GM19438 (cell line): Measurements from ENCODE around the gene HTRA2.
"Not testable (repeated sequence)": the region's sequence is repeated elsewhere in the genome, so short reads cannot be mapped to it uniquely, and the experiment has no call there.

Experiments
- ATAC-seq: cut with Tn5 transposase; IDR thresholded peaks from one replicate; pipeline ENCODE4 v1.9.1; 2021; ENCODE audit warnings: low read depth; ENCODE audit not compliant: unreplicated experiment

HTRA2 gene

DNA sequence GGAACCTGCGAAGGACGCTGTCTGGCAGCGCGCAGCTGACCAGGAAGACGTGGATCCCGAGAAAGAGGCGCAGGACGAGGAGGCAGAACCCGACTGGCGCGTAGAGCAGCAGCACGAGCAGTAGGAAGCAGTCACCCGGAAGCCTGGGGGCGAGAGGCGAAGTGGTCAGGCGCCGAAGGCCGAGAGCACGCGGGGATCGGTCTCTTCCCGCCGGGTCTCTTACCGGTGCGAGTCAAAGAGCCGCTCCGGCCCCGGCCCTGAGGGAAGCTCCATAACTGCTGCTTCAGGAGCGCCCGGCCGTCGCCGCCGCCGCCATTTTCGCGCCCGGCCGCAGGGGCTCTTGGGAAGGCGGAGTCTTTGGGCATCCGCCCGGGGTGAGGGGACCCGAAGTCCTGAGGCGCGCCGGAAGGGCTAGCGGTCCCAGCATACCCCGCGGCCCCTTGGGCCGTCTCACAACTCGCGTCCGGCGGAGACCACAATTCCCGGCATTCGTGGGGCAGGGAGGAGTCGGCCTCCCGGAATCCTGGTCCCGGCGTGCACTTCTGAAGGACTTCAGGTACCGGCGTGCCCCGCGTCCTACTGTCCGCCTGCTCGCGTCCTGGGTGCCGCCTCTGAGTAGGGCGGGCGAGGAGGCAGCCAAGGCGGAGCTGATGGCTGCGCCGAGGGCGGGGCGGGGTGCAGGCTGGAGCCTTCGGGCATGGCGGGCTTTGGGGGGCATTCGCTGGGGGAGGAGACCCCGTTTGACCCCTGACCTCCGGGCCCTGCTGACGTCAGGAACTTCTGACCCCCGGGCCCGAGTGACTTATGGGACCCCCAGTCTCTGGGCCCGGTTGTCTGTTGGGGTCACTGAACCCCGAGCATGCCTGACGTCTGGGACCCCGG, at the start of gene HTRA2, which contains the start of gene AUP1:
Gene HTRA2 (plus strand): TSS at position 577 of the 882 bp plus-strand sequence. CDS start 74 bp downstream, at position 651.
Gene AUP1 (minus strand): TSS at position 350 of the 882 bp plus-strand sequence. CDS start 77 bp downstream, at position 273.
- peak; percentile 82 for ATAC-seq

GRCh38 chr2:74481431-74481830, 48.3 kb upstream of the HTRA2 start:
- ATAC-seq, result no peak

DNA sequence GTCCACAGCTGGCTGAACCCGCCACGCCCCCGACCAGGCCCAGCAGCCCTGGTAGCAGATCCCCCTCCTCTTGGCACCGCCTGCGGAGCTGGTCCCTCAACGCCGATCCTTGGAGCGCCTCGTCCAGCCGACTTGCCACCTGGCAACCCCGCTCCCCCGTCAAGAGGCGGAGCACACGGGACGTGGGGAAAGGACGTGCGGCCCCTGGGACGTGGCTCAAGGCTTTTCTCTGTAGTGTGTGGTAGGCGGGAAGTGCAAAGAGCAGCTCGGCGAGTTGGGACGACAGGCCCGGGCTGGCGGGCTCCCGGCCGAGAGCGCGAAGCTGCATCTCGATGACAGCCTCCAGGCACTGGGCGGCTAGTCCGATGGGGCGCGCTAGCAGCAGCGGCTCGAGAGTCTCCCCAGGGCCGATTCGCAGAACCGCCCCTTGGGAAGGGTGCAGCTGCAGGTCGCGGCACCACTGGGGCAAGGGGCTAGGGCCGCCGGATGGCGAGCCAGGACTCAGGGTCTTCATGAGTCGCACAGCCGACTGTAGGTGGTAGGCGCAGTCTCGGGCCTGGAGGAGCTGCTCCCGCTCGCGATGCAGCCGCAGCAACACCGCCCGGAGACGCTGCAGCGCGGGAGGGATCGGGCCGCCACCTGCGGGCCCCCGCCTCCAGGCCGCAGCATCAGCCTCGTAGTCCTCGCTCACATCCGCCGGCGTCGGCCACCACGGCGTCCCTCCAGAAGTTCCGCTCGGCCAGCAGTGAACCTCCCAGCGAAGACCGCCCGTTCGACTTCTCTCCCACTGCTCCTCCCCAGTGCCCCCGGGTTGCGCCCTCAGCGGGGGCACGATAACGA, 47.6 kb upstream of the HTRA2 start:
- peak; percentile 35 for ATAC-seq

DNA sequence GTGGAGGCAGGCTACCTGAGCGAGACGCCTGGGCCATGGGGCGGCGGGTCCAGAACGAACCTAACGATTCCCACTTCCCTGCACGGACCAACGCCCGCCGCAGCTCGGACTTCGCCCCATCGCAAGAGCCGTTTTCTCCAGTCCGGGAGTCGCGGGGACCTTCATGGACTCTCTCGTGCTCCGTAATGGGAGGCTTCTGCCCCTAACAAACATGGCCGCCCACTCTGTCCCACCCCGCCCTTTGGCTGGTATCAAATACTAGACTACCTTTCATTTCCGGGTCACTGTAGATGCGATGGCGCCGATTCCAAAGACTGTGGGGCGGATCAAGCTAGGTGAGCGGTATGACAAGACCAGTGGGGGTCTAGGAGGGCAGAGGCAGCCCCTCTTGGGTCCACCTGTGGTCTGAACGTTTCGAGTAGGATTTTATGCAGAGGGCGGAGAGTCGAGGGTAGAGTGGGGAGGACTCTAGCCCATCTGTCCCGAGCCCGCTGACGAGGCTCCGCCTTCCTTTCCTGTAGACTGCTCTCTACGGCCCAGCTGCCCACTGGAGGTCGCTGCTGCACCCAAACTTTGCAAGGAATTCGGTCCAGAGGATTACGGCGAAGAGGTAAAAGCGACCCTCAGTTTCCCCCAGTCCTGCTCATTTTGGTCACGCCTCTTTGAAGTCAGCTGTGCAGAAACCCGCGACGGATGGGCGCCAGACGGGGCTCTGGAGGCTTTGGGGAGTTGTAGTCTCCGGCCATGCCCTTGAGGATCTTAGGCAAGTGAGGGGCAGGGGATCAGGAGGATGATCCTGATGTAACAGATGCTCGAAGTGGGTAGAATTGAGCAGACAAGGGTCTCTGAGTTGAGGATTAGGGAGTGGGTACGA, 46.7 kb upstream of the HTRA2 start, which contains the start of the genes CCDC142 and TTC31:
Gene CCDC142 (minus strand): TSS at position 198 of the 874 bp plus-strand sequence. CDS start 161 bp downstream, at position 37.
Gene TTC31 (plus strand): TSS at position 281 of the 874 bp plus-strand sequence. CDS start 15 bp downstream, at position 296.
- peak; percentile 96 for ATAC-seq

DNA sequence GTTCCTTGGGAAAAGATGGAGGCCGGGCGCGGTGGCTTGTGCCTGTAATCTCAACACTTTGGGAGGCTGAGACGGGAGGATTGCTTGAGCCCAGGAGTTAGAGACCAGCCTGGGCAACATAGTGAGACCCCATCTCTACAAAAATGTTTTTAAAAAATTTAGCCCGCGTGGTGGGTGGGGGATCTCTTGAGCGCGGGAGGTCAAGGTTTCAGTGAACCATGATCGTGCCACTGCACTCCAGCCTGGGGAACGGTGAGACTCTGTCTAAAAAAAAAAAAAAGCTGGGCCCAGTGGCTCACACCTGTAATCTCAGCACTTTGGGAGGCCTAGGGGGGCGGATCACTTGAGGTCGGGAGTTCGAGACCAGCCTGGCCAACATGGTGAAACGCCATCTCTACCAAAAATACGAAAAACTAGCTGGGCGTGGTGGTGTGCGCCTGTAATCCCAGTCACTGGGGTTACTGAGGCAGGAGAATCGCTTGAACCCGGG, 46.0 kb upstream of the HTRA2 start:
- ATAC-seq, result not testable (repeated sequence)

DNA sequence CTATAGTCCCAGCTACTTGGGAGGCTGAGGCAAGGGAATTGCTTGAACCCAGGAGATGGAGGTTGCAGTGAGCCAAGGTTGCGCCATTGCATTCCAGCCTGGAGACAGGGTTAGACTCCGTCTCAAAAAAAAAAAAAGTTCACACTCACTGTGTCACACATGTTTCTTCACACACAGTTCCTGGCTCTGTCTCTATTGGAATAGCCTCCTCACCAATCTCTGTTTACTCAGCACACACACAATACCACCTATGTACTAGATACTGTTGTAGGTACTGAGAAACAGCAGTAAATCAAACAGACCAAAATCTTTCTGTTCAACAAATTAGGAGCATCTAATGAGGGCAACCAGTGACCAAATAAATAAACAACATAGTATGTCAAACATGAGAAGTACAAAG, 43.6 kb upstream of the HTRA2 start:
- no peak for ATAC-seq

- ATAC-seq, result no peak
Observed at GRCh38 chr2:74488643-74489481, 40.9 kb upstream of the HTRA2 start.

- ATAC-seq, result no peak
Observed at GRCh38 chr2:74489906-74490305, 39.8 kb upstream of the HTRA2 start.

GRCh38 chr2:74491648-74492544, 37.8 kb upstream of the HTRA2 start:
- no peak for ATAC-seq

GRCh38 chr2:74493546-74493945, 36.2 kb upstream of the HTRA2 start:
- ATAC-seq, result no peak

DNA sequence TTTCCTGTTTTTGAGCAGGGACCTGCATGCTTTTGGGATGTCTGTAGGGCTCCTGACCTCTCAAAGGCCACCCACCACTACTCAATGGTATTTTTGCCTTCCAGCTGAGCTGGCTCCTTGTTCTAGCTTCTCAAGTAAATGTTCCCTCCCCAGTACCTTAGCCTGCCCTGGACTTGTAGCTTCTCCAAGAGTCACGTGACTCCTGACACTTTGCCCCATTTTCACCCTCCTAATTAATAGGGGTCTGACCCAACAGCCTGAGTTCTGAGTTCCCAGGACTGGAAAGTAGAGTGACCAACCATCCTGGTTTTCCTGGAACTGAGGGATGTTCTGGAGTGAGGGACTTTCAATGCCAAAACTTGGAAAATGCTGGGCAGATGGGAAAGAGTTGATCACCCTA, 34.3 kb upstream of the HTRA2 start:
- ATAC-seq, result no peak

DNA sequence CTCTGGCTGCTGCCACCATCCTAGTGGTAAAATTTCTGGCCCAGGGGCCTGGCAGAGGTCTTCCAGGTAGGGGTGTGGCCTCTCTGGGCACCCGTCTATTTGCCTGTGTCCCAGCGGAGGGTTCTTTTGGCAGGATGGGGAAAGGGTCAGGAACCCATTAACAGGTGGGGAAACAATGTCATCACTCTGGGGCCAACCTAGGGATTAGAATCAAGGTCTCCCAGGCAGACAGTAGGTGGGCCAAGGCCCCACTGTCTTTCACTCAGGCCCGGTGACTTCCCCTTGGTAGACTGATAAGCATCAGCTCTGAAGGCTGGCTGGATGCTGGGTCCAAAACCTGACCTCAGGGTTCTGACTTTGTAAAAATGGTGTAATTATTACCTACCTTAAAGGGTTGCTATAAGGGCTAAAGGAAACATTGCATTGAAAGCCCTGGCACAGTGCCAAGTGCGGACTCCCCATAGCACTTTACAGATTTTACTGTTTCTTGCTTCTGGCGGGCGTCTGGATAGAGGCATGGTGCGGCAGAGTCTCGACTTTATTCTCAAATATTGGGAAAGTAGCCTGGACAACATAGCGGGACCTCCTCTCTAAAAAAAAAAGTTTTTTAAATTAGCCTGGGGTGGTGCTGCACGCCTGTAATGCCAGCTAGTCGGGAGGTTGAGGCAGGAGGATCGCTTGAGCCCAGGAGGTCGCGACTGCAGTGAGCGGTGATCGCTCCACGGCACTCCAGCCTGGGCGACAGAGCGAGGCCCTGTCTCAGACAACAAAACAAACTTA, 32.5 kb upstream of the HTRA2 start:
- no peak for ATAC-seq

DNA sequence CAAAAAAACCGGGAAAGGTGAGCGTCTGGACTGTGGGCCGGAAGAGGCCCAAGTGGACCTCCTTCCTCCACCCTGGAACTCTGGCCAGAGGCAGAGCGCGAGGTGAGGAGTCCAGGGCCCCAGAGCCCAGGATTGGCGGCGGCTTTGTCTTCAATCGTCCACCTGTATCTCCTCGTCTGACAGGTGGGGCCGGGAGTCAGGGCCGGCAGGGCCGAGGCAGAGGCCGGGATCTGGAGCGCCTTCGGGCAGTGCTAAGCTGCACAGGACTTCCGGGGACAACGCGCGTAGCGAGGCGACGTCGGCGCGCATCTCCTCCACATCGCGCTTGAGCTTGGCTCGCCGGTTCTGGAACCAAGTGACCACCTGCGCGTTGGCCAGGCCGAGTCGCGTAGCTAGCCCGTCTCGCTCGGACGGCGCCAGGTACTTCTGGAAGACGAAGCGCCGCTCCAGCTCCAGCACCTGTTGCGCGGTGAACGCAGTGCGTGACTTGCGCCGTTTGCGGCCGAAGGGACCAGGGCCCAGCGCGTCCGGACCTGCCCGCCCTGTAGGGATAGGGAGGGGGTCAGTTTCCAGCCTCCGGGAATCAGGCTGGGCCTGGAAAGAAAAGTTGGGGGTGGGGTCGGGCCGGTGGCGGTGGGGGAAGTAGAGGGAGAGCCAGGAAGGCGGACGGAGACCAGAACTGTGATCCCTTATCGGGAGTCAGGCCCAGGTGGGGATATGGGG, 31.8 kb upstream of the HTRA2 start:
- no peak for ATAC-seq

DNA sequence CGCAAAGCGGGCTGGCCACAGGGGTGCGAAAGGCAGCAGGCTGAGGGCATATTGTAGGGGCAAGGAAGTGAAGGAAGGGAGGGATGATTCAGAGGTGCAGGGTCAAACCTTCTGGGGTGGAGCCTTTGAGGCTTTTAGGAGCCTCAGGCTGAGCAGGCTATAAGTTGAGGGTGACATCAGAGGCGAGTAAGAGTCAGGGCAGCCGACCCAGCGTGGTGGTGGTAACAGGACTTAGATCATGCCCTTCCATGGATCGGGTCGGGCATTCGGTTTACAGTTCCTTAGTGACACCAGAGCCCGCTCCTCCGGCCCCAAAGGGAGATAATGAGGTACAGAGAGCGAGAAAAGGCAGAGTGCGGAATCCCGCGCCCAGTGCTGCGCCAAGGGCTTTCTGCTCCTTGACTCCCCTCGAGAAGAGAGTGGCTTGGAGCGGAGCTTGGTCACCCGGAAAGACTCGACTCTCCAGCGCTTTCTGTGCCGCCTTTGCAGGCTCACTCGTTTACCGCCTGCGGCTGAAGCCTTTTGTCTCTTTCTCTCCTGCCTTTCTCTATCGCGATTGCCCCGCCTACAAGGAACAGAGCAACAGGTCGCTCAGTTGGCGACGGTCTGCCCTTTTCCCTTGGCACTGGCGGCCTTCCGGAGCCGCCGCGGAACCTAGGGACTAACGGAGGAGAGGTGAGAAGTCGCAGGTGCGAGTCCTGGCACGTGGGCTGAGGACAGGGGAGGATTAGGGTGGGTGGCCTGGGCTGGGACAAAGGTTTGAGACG, 31.1 kb upstream of the HTRA2 start:
- ATAC-seq, result no peak

GRCh38 chr2:74499267-74499939, 30.3 kb upstream of the HTRA2 start, which contains the start of gene LBX2:
TSS of gene LBX2 (minus strand) at chr2:74499603. CDS start at chr2:74499537, 66 bp downstream.
- ATAC-seq, result no peak
